ENCODE data around the gene ETS1.

DNA sequence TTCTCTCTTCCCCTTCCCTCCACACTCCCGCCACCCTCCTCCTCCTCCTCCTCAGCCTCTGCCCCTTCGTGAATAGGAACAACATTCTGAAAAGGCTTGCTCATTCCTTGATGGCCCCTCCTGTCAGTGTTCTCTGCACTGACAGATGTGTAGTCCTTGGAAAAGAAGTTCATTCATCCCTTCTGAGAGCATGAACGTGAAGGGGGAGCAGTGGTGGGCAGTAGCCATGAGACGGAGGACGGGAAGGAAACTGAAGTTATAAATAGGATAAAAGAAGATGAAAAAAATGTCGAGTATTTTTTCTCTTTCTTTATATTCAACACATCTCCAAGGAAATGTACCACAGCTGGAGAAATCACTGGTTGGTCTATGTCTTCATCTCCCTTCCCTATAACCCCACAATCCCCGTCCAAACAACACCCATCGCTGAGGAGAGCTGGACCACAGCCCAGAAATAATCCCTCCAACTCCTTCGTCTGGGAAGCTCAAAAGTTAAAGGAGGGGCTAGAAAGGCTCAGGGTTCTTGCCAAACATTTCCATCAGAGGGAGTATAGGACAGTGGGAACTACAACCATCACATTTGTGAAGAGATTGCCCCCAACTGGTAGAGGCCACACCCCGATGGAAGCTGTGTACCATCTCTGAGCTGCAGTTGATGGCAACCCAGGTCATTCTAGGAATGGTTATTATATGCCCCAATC lies 33.5 kb downstream of the ETS1 start:
- no peak for TF ChIP-seq POLR2A (IDR thresholded peaks at IDR 0.05)
- TF ChIP-seq, protein P1, sequence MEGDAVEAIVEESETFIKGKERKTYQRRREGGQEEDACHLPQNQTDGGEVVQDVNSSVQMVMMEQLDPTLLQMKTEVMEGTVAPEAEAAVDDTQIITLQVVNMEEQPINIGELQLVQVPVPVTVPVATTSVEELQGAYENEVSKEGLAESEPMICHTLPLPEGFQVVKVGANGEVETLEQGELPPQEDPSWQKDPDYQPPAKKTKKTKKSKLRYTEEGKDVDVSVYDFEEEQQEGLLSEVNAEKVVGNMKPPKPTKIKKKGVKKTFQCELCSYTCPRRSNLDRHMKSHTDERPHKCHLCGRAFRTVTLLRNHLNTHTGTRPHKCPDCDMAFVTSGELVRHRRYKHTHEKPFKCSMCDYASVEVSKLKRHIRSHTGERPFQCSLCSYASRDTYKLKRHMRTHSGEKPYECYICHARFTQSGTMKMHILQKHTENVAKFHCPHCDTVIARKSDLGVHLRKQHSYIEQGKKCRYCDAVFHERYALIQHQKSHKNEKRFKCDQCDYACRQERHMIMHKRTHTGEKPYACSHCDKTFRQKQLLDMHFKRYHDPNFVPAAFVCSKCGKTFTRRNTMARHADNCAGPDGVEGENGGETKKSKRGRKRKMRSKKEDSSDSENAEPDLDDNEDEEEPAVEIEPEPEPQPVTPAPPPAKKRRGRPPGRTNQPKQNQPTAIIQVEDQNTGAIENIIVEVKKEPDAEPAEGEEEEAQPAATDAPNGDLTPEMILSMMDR (IDR thresholded peaks at IDR 0.05): no peak

All from adrenal gland (tissue), 5 donors.